K562 (cell line): ENCODE measurements around the gene UCP3. TPM values are rescaled to one million over a fixed set of nuclear protein-coding genes. Genes with fewer than 3 reads are reported as not detected.

Source experiments
- BCL6 ChIP-seq: fragments of 250-450 bp; sonication (Bioruptor Pico); IDR thresholded peaks from 2 replicates; pipeline ENCODE4 v1.4.0; 2020
- CEBPG ChIP-seq, 3 experiments: fragments of 200-800 bp in 1 of 3; sonication (Bioruptor generic) in 1 of 3; sonication (generic) in 1 of 3; formaldehyde crosslinking in 1 of 3; IDR thresholded peaks in 2 of 3; conservative IDR thresholded peaks in 1 of 3; 2 replicates each; pipeline versions ENCODE4 v1.6.1 to v1.8.0; 2016 to 2022; ENCODE audit warnings: missing compliant biosample characterization in 2 of 3, missing genetic modification characterization in 2 of 3, mild to moderate bottlenecking in 1 of 3, missing genetic modification reagents in 1 of 3
- DMBX1 ChIP-seq: fragments of 250-450 bp; sonication (Bioruptor Pico); IDR thresholded peaks from 2 replicates; pipeline ENCODE4 v1.8.0; 2022; ENCODE audit warnings: inconsistent platforms, mild to moderate bottlenecking, moderate library complexity, borderline replicate concordance
- FOXK2 ChIP-seq, 2 experiments: fragments of 450-650 bp; IDR thresholded peaks in 1 of 2; conservative IDR thresholded peaks in 1 of 2; 2 replicates each; pipeline ENCODE4 v1.6.1; 2016; ENCODE audit warnings: low read depth in 2 of 2, mild to moderate bottlenecking in 1 of 2
- FUS ChIP-seq: fragments of 200-400 bp; formaldehyde crosslinking; optimal IDR thresholded peaks from 2 replicates; pipeline ENCODE3; 2017; ENCODE audit warnings: low read depth, low read length
- HOXB6 ChIP-seq: fragments of 250-450 bp; sonication (Bioruptor Pico); IDR thresholded peaks from 2 replicates; pipeline ENCODE4 v1.5.1; 2022; ENCODE audit warnings: mild to moderate bottlenecking, borderline replicate concordance
- JUND ChIP-seq, 2 experiments: IDR thresholded peaks; 2 replicates in 1 of 2; 3 replicates in 1 of 2; pipeline ENCODE4 v1.6.1; 2011; ENCODE audit warnings: borderline replicate concordance in 2 of 2, low read depth in 2 of 2, low read length in 2 of 2, improper control_type of control experiment in 1 of 2, missing biosample characterization in 1 of 2, missing genetic modification characterization in 1 of 2, missing genetic modification reagents in 1 of 2
- NUFIP1 ChIP-seq: fragments of 450-650 bp; IDR thresholded peaks from 2 replicates; pipeline ENCODE4 v1.6.1; 2018; ENCODE audit not compliant: partially characterized antibody
- PRMT5 ChIP-seq: sonication (generic); formaldehyde crosslinking; IDR thresholded peaks from 2 replicates; pipeline ENCODE4 v1.5.0; 2020; ENCODE audit warnings: missing genetic modification reagents
- SMARCA4 ChIP-seq: fragments of 450-650 bp; IDR thresholded peaks from 2 replicates; pipeline ENCODE4 v1.6.1; 2016
- SMARCC2 ChIP-seq: fragments of 450-650 bp; IDR thresholded peaks from 2 replicates; pipeline ENCODE4 v1.6.1; 2017; ENCODE audit warnings: antibody characterized with exemption, moderate library complexity, mild to moderate bottlenecking, low read depth
- SP1 ChIP-seq: sonication (generic); formaldehyde crosslinking; IDR thresholded peaks from 2 replicates; pipeline ENCODE4 v1.8.1; 2022; ENCODE audit warnings: mild to moderate bottlenecking, missing genetic modification reagents
- TEAD4 ChIP-seq, 2 experiments: sonication (generic) in 1 of 2; formaldehyde crosslinking in 1 of 2; IDR thresholded peaks; 2 replicates each; pipeline versions ENCODE4 v1.6.1 to v1.8.0; 2012 to 2022; ENCODE audit warnings: borderline replicate concordance in 1 of 2, inconsistent platforms in 1 of 2, low read length in 1 of 2, mild to moderate bottlenecking in 1 of 2, missing genetic modification reagents in 1 of 2
- TRIM24 ChIP-seq, 2 experiments: fragments of 450-650 bp; IDR thresholded peaks; 2 replicates each; pipeline ENCODE4 v1.6.1; 2016
- VEZF1 ChIP-seq: fragments of 200-800 bp; sonication (Bioruptor generic); IDR thresholded peaks from 2 replicates; pipeline ENCODE4 v1.6.1; 2017; ENCODE audit warnings: missing genetic modification characterization, missing compliant biosample characterization
- ZNF280A ChIP-seq: fragments of 450-650 bp; IDR thresholded peaks from 2 replicates; pipeline ENCODE4 v1.6.1; 2018; ENCODE audit warnings: mild to moderate bottlenecking, low read depth; ENCODE audit not compliant: partially characterized antibody
- ZNF282 ChIP-seq: sonication (generic); formaldehyde crosslinking; IDR thresholded peaks from 2 replicates; pipeline ENCODE4 v1.8.1; 2023; ENCODE audit warnings: missing genetic modification reagents
- ZNF347 ChIP-seq: fragments of 450-650 bp; formaldehyde crosslinking; IDR thresholded peaks from 2 replicates; pipeline ENCODE4 v1.4.0; 2020; ENCODE audit warnings: low read depth, mild to moderate bottlenecking, moderate library complexity
- ZNF655 ChIP-seq: fragments of 250-450 bp; sonication (Bioruptor Pico); IDR thresholded peaks from 2 replicates; pipeline ENCODE4 v1.5.0; 2021
- polyA plus RNA-seq, 8 experiments: library from polyadenylated mRNA; depleted of rRNA in 4 of 8; stranded (reverse) in 5 of 8; unstranded in 3 of 8; fragments of >200 nt; fragmentation: Nextera tagmentation in 2 of 8; fragmentation: Illumina TruSeq in 1 of 8; extraction: Ambion mirVana in 2 of 8; extraction: Trizol in 1 of 8; gene quantifications; 2 replicates each; pipeline versions ENCODE4 v1.2.1 to v1.2.3, GENCODE V29; 2011 to 2014; ENCODE audit warnings: inconsistent platforms in 1 of 8, missing spikeins in 1 of 8
- total RNA-seq, 7 experiments: library from RNA; depleted of rRNA in 6 of 7; stranded (reverse); fragments of >200 nt in 6 of 7; fragmentation: Illumina TruSeq in 2 of 7; extraction: Trizol in 2 of 7; gene quantifications; 2 replicates each; pipeline versions ENCODE4 v1.2.1 to v1.2.3, GENCODE V29; 2011 to 2021; ENCODE audit warnings: low replicate concordance in 1 of 7
- TF ChIP-seq, protein P1 (sequence below): fragments of 450-650 bp; formaldehyde crosslinking; IDR thresholded peaks from 2 replicates; pipeline ENCODE4 v1.4.0; 2020; ENCODE audit warnings: mild to moderate bottlenecking, moderate library complexity

Gene UCP3
- total and polyA plus RNA-seq, 9 of the 15 experiments (the other 6 are each of a cell fraction or from before 2014, with no cell fraction given), result 0.05 to 0.65 (median 0.25) TPM; not detected in 2

GRCh38 chr11:74057249-74058151, 48.6 kb upstream of the UCP3 start (continued):
- TF ChIP-seq ZNF282 (CRISPR knock-in tag) (no peak), JUND (IDR thresholded peaks at IDR 0.05; ENCODE audit: borderline replicate concordance, low read depth, low read length) (peak; percentile 95), JUND (tag; IDR thresholded peaks at IDR 0.05; ENCODE audit: borderline replicate concordance, low read depth, low read length) (peak; percentile 93), SMARCC2 (peak; percentile 40; the same call in 1 of the 2 replicates), DMBX1 (0 out of 2 replicates have a peak, but pooled peaks have one; percentile 43), NUFIP1 (no peak), PRMT5 (CRISPR knock-in tag) (no peak), FUS (no peak), HOXB6 (CRISPR knock-in tag) (no peak), CEBPG (CRISPR knock-in tag; IDR thresholded peaks at IDR 0.05) (peak; percentile 65; the same call in 1 of the 2 replicates), CEBPG (tag; conservative IDR thresholded peaks at IDR 0.05 in 1 of 2, IDR thresholded peaks at IDR 0.05 in 1 of 2) (peak in 1 of 2 experiments; percentile 62; a peak in 1 of 4 replicates), TRIM24 (IDR thresholded peaks at IDR 0.05) (0 out of 4 replicates have a peak, but pooled peaks have one; percentile 16 to 41), VEZF1 (CRISPR knock-in tag) (no peak), TEAD4 (IDR thresholded peaks at IDR 0.05; ENCODE audit: low read length) (peak; percentile 11; the same call in 1 of the 2 replicates), TEAD4 (CRISPR knock-in tag; IDR thresholded peaks at IDR 0.05; ENCODE audit: borderline replicate concordance) (no peak), FOXK2 (conservative IDR thresholded peaks at IDR 0.05 in 1 of 2, IDR thresholded peaks at IDR 0.05 in 1 of 2; ENCODE audit: low read depth in 2 of 2) (peak; percentile 52 to 63; a peak in 3 of 4 replicates), ZNF347 (no peak), SMARCA4 (peak; percentile 75), ZNF280A (no peak), BCL6 (no peak), SP1 (CRISPR knock-in tag) (no peak), ZNF655 (CRISPR knock-in tag) (no peak)
- TF ChIP-seq, protein P1, sequence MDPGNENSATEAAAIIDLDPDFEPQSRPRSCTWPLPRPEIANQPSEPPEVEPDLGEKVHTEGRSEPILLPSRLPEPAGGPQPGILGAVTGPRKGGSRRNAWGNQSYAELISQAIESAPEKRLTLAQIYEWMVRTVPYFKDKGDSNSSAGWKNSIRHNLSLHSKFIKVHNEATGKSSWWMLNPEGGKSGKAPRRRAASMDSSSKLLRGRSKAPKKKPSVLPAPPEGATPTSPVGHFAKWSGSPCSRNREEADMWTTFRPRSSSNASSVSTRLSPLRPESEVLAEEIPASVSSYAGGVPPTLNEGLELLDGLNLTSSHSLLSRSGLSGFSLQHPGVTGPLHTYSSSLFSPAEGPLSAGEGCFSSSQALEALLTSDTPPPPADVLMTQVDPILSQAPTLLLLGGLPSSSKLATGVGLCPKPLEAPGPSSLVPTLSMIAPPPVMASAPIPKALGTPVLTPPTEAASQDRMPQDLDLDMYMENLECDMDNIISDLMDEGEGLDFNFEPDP (CRISPR knock-in tag), result no peak
